HEK293T (cell line): ENCODE measurements around the gene UNCX.

Experiments used
- CTCF ChIA-PET: fragments of 350-600 bp; formaldehyde crosslinking; extraction: SDS; loops from one replicate; lab custom pipeline; 2021; ENCODE audit warnings: antibody characterized with exemption, inconsistent platforms; lab: Yijun Ruan, JAX
- POLR2A ChIA-PET: fragments of 350-600 bp; formaldehyde crosslinking; extraction: SDS; loops from one replicate; lab custom pipeline; 2020; ENCODE audit warnings: antibody characterized with exemption, inconsistent platforms; lab: Yijun Ruan, JAX
- DNase-seq: peaks from one replicate; pipeline ENCODE4 v3.0.0; 2012; ENCODE audit warnings: mixed read lengths; ENCODE audit errors: extremely low spot score
- ARNT ChIP-seq: fragments of 450-650 bp; IDR thresholded peaks from 2 replicates; pipeline ENCODE4 v1.6.1; 2017; ENCODE audit warnings: mild to moderate bottlenecking
- BHLHE40 ChIP-seq: fragments of 450-650 bp; IDR thresholded peaks from 2 replicates; pipeline ENCODE4 v1.6.1; 2016; ENCODE audit warnings: mild to moderate bottlenecking, moderate library complexity, borderline replicate concordance
- CTBP1 ChIP-seq: fragments of 450-650 bp; IDR thresholded peaks from 2 replicates; pipeline ENCODE4 v1.6.1; 2016; ENCODE audit warnings: borderline replicate concordance
- ELF4 ChIP-seq: fragments of 450-650 bp; IDR thresholded peaks from 2 replicates; pipeline ENCODE4 v1.6.1; 2017; ENCODE audit warnings: antibody characterized with exemption
- FOXA1 ChIP-seq: fragments of 450-650 bp; IDR thresholded peaks from 2 replicates; pipeline ENCODE4 v1.6.1; 2016; ENCODE audit warnings: mild to moderate bottlenecking
- FOXK2 ChIP-seq: fragments of 450-650 bp; IDR thresholded peaks from 2 replicates; pipeline ENCODE4 v1.6.1; 2016; ENCODE audit warnings: mild to moderate bottlenecking
- FOXM1 ChIP-seq: fragments of 450-650 bp; IDR thresholded peaks from 2 replicates; pipeline ENCODE4 v1.6.1; 2017; ENCODE audit warnings: mild to moderate bottlenecking, borderline replicate concordance
- HDGF ChIP-seq: fragments of 450-650 bp; IDR thresholded peaks from 2 replicates; pipeline ENCODE4 v1.6.1; 2017; ENCODE audit warnings: antibody characterized with exemption, borderline replicate concordance
- L3MBTL2 ChIP-seq: fragments of 450-650 bp; conservative IDR thresholded peaks from 2 replicates; pipeline ENCODE4 v1.6.1; 2016; ENCODE audit warnings: mild to moderate bottlenecking
- LEF1 ChIP-seq: fragments of 450-650 bp; IDR thresholded peaks from 2 replicates; pipeline ENCODE4 v1.6.1; 2017; ENCODE audit warnings: mild to moderate bottlenecking, borderline replicate concordance
- NFRKB ChIP-seq: fragments of 450-650 bp; IDR thresholded peaks from 2 replicates; pipeline ENCODE4 v1.6.1; 2016; ENCODE audit warnings: mild to moderate bottlenecking, moderate library complexity
- SP1 ChIP-seq: fragments of 450-650 bp; IDR thresholded peaks from 2 replicates; pipeline ENCODE4 v1.6.1; 2017
- SUZ12 ChIP-seq: fragments of 450-650 bp; IDR thresholded peaks from 2 replicates; pipeline ENCODE4 v1.6.1; 2016; ENCODE audit warnings: mild to moderate bottlenecking
- TARDBP ChIP-seq: fragments of 450-650 bp; IDR thresholded peaks from 2 replicates; pipeline ENCODE4 v1.6.1; 2016
- ZNF384 ChIP-seq: fragments of 450-650 bp; IDR thresholded peaks from 2 replicates; pipeline ENCODE4 v1.6.1; 2016
- TF ChIP-seq, protein P1 (sequence below): fragments of 450-650 bp; IDR thresholded peaks from 2 replicates; pipeline ENCODE4 v1.6.1; 2016

Gene UNCX

DNA sequence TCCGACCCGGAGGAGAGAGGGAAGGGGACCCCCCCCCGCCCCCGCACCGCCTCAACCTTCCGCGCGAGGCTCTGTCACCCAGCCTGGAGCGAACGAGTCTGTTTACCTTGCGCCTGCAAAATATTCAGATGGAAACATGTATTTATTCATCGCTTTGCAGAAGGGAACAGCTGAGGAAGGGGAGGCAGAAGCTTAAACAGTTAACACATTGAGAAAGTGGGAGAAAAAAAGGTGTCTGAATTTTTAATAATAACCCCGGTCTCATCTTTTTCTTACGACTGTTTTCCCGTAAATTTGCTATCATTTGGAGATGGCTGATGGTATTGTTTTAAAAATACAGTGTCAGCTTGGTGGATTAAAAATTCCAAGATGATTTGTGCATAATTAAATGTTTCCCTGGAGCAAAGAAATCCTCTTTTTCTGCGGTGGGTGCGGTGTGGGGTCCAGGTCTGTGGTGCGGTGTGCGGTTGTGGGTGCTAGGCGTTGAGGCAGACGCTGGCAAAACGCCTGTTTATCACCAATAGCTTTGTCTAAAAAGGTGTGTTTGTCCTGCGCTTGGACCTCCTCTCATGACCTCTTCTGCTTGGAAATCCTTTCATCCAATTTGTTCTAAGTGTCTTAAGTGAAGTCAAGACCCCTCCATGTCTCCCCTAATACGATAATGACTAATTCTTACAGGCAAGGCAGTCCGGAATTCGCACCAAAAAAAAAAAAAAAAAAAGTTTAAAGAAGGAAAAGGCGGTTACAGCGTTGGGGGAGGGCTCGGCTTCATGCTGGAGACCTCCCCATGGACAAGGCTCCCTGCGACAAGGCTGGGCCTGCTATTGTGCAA is 1.6 kb downstream of the UNCX start:
- DNase-seq = no peak
- TF ChIP-seq ARNT (no peak), L3MBTL2 (no peak), TARDBP (no peak), BHLHE40 (no peak), FOXA1 (no peak), ZNF384 (no peak), FOXM1 (no peak), CTBP1 (no peak), SP1 (no peak), ELF4 (no peak), SUZ12 (no peak), HDGF (no peak), NFRKB (no peak), FOXK2 (no peak), LEF1 (no peak)
- TF ChIP-seq, protein P1, sequence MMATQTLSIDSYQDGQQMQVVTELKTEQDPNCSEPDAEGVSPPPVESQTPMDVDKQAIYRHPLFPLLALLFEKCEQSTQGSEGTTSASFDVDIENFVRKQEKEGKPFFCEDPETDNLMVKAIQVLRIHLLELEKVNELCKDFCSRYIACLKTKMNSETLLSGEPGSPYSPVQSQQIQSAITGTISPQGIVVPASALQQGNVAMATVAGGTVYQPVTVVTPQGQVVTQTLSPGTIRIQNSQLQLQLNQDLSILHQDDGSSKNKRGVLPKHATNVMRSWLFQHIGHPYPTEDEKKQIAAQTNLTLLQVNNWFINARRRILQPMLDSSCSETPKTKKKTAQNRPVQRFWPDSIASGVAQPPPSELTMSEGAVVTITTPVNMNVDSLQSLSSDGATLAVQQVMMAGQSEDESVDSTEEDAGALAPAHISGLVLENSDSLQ = no peak
- CTCF ChIA-PET = interaction anchor here (0.6 to 0.7 kb wide), 2 partner anchors 20 to 262 kb away, joined by 3 to 4 read pairs; no protein-coding TSS in a partner anchor
- POLR2A ChIA-PET = no interaction called here

DNA sequence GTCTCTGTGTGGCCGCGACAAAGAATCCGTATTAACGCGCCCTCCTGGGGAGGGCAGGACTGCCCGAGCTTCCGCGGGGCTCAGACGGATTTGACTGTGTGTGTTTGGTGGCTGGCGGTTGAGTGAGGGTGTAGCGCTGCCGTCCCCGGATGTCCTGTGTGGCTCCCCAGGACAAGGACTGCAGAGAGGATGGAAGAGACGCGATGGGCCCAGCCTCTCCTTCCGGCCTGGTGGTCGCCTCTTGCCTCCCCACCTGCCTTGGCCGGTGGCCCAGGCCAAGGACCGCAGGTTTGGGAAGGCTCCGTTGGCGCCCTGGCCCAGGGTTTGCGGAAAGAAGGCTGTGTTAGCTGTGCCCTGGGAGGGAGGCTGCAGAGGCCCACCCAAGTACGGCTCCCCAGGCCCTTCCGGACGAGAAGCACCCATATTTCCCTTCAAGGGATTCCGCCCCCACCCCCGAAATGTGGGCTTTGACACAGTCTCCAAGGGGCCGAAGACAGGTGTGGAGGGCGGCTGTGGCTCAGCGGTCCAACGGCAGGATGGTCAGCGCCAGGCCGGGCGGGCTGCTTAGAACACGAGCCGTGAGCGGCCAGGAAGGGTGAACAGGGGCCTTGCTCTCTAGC is 2.3 kb downstream of the UNCX start:
- POLR2A ChIA-PET = no interaction called here
- DNase-seq = no peak
- TF ChIP-seq, protein P1 = no peak
- TF ChIP-seq LEF1 (no peak), ELF4 (no peak), SUZ12 (no peak), BHLHE40 (no peak)
- CTCF ChIA-PET = interaction anchor here (0.6 kb wide), 1 partner anchor 262 kb away, joined by 4 read pairs; no protein-coding TSS in a partner anchor

DNA sequence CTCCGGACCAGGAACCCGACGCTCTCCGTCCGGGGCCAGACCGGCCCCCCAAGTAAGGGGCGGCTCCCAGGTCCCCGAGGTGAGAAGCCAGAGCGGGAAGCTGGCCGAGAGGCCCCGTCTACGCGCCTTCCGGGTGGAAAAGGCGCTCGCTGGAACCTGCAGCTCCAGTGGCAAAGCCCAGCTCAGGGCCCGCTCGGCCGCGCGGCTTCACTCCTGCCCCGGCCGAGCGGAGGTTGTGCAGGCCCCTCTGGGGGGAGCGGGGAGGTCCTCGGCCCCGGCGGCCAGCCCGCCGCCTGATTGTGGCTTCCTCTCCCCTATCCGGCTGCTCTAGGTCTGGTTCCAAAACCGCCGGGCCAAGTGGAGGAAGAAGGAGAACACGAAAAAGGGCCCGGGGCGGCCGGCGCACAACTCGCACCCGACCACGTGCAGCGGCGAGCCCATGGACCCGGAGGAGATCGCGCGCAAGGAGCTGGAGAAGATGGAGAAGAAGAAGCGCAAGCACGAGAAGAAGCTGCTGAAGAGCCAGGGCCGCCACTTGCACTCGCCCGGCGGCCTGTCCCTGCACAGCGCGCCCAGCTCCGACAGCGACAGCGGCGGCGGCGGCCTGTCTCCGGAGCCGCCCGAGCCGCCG is 2.9 kb downstream of the UNCX start:
- ChIA-PET CTCF (no interaction called here), POLR2A (no interaction called here)
- DNase-seq = peak; percentile 42
- TF ChIP-seq ELF4 (no peak), SUZ12 (no peak), SP1 (no peak), L3MBTL2 (no peak; the same call in 1 of the 2 replicates)

DNA sequence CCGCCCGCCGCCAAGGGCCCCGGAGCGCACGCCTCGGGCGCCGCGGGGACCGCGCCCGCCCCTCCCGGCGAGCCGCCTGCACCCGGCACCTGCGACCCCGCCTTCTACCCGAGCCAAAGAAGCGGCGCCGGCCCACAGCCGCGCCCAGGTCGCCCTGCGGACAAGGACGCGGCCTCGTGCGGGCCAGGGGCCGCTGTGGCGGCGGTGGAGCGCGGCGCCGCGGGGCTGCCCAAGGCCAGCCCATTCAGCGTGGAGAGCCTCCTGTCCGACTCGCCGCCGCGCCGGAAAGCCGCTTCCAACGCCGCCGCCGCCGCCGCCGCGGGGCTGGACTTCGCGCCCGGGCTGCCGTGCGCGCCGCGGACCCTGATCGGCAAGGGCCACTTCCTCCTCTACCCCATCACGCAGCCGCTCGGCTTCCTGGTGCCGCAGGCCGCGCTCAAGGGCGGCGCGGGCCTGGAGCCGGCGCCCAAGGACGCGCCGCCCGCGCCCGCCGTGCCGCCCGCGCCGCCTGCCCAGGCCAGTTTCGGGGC is 3.5 kb downstream of the UNCX start:
- TF ChIP-seq HDGF (no peak), LEF1 (0 out of 2 replicates have a peak, but pooled peaks have one; percentile 27), ZNF384 (no peak), FOXK2 (no peak), SUZ12 (no peak), TARDBP (no peak), CTBP1 (no peak), FOXM1 (no peak)
- CTCF ChIA-PET = no interaction called here
- POLR2A ChIA-PET = no interaction called here
- DNase-seq = peak; percentile 44

DNA sequence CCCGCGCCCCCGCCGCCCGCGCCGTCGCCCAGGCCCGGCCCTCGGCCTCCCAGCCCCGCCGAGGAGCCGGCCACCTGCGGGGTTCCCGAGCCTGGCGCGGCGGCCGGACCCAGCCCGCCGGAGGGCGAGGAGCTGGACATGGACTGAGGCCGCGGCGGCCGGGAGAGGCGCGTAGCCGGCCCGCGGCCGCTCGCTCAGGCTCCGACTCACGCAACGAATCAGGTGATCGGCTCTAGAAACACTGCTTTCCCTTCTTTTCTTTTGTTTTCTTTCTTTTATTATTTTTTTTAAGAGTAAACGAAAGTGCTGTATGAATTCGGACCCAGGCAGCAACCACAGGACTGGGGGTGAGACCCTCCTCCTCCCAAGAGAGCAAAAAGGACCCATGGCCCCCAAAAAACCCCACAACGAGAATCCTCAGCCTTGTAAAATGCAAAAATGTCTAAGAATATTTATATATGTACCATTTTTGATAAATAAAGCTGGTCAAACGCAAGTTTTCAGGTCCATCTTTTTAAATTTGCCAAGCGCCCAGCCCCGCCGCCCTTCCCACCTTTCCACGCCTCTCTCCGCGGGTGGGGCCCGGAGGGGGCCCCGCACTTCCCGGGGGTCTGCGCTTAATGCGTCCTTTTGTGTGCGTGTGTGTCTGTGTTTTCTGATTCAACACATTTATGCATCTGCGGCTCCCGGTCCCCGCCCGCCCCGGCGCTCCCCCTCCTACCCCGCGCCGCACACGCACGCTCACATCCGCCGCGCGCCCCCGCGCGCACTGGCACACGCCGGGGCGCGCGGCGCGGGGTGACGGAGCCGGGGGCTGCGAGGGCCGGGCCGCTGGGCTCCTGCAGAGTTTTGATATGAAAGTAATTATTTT is 4.4 kb downstream of the UNCX start:
- ChIA-PET CTCF (no interaction called here), POLR2A (no interaction called here)
- TF ChIP-seq ELF4 = no peak
- TF ChIP-seq LEF1 = no peak
- no peak for TF ChIP-seq ZNF384
- no peak for TF ChIP-seq SUZ12
- TF ChIP-seq, protein P1 = no peak
- no peak for TF ChIP-seq L3MBTL2
- TF ChIP-seq FOXM1 = no peak
- no peak for TF ChIP-seq TARDBP
- TF ChIP-seq CTBP1 = no peak
- no peak for TF ChIP-seq HDGF
- peak; percentile 41 for DNase-seq
